ENCODE measurements around the gene NTRK3.

- TF ChIP-seq CTCF (IDR thresholded peaks at IDR 0.05; ENCODE audit: insufficient read depth, low read length) (no peak), POLR2AphosphoS5 (IDR thresholded peaks at IDR 0.05; ENCODE audit: low read depth) (no peak), GABPA (IDR thresholded peaks at IDR 0.05; ENCODE audit: low read depth) (no peak), SPI1 (IDR thresholded peaks at IDR 0.05; ENCODE audit: borderline replicate concordance, low read depth) (no peak)
- TF ChIP-seq, protein P1, sequence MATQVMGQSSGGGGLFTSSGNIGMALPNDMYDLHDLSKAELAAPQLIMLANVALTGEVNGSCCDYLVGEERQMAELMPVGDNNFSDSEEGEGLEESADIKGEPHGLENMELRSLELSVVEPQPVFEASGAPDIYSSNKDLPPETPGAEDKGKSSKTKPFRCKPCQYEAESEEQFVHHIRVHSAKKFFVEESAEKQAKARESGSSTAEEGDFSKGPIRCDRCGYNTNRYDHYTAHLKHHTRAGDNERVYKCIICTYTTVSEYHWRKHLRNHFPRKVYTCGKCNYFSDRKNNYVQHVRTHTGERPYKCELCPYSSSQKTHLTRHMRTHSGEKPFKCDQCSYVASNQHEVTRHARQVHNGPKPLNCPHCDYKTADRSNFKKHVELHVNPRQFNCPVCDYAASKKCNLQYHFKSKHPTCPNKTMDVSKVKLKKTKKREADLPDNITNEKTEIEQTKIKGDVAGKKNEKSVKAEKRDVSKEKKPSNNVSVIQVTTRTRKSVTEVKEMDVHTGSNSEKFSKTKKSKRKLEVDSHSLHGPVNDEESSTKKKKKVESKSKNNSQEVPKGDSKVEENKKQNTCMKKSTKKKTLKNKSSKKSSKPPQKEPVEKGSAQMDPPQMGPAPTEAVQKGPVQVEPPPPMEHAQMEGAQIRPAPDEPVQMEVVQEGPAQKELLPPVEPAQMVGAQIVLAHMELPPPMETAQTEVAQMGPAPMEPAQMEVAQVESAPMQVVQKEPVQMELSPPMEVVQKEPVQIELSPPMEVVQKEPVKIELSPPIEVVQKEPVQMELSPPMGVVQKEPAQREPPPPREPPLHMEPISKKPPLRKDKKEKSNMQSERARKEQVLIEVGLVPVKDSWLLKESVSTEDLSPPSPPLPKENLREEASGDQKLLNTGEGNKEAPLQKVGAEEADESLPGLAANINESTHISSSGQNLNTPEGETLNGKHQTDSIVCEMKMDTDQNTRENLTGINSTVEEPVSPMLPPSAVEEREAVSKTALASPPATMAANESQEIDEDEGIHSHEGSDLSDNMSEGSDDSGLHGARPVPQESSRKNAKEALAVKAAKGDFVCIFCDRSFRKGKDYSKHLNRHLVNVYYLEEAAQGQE (IDR thresholded peaks at IDR 0.05; ENCODE audit: insufficient replicate concordance, low read depth) = no peak
These were observed 172.5 kb downstream of the NTRK3 start for GRCh38 chr15:88083811-88084760.
